Activated T-helper 9 cell treated with anti-CD3 and anti-CD28 coated beads, Interleukin-2, amount 50 U/mL, for 16 hours (primary cell): ENCODE measurements around the gene TRMT10A.
"Not testable (repeated sequence)": the region's sequence is repeated elsewhere in the genome, so short reads cannot be mapped to it uniquely, and the experiment has no call there.

ENCODE experiments used
- DNase-seq: peaks from one replicate; pipeline ENCODE4 v3.0.0-alpha.2; 2020; ENCODE audit warnings: low read depth

The TRMT10A gene

DNA sequence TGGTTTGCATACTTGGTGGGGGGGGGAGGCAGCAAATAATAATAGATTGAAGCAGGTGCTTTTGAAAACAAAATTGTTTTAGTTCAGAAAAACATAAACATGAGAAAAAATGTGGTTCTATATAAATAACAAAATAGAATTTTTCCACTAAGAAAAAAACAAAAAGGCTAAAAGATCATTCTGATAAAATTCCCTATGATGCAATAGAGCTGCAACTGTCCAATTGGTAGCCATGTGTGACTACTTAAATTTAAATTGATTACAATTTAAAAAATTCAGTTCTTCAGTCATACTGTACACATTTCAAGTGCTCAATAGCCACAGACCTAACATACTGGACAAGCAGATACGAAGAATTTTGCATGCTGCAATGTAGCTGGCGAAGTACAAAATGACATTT is 11.0 kb downstream of the TRMT10A start:
- DNase-seq = no peak

DNA sequence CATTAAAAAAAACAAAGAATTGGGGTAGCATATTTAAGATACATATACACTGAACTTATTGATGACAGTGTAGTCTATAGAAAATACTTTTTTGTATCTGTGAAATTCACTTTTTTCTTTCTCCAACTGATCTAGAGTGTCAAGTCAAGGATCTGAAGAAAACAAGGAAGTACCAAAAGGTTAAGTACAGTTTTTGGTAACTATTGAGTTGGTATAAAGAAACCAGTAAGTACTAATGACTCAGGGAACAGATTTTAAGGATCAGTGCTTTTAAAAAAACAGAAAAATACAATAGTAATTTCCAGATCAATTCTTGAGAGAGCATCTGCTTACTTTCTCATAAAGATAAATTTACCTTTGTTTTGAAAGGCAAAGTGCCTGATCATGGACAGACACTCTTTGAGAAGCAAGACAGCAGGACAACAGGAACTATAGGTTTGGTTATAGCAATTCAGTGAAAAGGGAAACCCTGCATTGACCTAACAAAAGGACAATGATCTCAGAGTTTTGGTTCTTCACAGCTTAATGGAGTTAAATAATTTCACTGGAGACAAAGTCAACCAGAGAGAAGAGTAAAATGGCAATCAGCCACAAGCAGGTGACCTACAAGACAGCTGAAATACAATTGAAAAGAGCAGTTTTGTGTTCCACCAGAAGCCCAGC is 23.4 kb downstream of the TRMT10A start:
- DNase-seq = no peak

DNA sequence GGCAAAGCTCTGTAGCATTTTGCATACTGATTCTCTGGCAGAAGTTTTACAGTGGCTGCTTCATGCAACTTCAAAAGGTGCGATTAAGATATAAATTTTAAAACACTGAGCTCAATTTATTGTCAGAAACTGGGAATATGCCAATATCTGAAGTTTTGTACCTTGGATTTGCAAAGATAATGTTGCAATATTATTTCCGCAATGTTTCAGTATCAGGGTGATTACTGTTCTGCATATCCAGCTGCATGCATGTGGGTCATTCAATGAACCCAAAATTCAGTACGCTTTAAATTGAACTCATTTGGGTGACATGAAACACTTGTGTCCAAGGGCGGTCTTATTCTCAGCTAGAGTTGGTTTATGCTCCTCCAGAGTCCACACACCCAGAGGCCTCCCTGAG is 26.2 kb downstream of the TRMT10A start:
- DNase-seq = no peak

DNA sequence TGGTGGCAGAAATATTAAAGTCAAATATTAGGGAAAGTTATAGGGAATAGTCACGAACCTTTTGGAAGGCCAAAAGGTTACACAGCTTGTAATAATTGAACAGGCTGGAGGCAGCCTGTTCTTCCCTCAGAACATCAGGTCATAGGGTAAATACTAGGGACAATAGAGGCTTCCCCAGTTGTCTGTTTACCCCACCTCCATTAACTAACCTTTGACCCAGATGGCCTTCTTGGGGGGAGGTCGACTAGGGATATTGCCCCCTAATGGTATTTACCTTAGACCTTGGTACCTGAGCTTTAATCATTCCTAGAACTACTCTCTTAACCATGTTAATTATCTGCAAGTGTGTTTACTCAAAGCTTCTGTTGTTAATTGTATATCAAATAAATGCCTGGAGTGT is 27.0 kb downstream of the TRMT10A start:
- no peak for DNase-seq

DNA sequence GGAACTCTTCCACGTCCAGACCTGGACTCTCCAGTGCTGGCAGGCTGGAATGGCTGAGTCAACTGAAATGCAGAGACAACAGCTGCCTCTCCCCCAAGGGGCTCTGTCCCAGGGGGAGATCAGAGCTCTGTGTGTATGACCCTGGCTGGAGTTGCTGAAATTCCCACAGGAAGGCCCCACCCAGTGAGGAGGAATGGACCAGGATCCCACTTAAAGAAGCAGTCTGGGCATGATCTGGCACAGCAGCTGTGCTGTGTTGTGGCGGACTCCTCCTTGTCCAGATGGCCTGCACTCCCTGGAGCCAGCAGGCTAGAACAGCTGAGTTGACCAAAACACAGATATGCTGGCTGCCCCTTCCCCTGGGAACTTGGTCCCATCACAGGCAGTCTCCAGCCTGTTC is 27.6 kb downstream of the TRMT10A start:
- DNase-seq = no peak

DNA sequence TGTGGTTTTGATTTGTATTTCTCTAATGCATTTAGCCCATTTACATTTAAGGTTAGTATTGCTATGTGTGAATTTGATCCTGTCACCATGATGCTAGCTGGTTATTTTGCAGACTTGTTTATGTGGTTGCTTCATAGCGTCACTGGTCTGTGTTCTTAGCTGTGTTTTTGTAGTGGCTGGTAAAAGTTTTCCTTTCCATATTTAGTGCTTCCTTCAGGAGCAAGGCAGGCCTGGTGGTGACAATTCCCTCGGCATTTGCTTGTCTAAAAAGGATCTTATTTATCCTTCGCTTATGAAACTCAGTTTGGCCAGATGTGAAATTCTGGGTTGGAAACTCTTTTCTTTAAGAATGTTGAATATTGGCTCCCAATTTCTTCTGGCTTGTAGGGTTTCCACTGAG is 29.1 kb downstream of the TRMT10A start:
- not testable (repeated sequence) for DNase-seq

DNA sequence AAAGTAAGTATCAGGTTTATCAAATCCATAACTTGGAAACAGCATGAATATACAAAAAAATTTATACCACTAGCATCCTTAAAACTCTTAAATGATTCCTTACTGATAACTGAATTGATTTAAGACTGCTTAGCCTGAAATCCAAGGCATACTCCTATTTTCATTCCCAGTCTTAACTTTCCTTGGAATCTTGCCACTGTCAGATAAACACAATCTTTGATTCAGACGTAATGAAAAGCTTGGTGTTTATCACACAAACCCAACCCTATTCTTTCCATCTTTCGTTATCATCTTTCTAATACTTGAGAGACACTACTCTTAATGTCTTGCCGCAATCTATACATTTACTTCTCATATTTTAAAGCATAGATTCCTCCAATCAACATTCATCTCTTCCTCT is 33.9 kb downstream of the TRMT10A start:
- no peak for DNase-seq

DNA sequence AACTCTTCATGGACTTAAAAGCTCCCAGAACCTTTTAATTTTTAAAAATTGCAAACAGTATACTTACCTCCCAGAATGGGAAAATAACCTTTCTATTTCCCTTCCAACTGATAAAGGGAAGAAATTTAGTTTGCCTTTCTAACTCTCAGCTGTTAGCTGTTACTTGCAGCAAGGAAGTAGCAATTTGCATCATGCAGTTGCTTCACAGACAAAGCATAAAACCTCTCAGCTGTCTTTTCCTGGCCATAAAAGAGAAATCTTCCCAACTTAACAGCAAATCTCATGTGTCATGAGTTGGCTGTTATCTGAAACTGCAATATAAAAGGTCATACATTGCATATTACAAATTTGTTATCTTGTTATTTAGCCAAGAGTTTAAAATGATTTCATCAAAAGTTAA is 34.6 kb downstream of the TRMT10A start:
- no peak for DNase-seq

DNA sequence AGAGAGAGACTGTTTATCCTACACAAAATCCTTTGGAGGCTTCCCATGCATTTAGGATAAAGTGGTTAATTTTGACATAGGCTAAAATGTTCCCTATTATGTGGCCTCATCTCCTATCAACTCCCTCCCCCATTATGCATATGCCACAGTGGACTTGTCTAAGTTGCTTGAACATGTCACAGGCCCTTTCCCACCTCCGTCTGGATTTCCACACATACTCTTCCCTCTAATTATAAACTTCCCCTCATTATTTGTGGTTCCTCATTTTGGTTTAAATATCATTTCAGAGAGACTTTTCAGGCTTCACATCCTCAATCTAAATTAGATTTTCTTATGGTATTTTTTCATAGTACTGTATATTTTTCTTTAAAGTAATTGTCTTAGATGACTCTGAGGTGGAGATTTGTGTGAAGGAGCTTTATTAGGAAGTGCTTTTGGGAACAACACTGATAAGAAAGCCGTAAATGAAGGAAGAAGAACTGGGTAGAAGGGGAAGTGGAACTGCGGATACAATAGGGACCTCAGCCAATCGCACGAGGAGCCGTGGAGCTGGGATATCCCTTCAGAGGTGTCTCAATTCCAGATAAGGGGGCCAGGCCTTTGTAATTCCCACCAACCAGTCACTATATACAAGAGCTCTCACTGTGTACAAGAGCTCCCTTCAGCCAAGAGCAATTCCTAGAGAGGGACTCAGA is 45.1 kb downstream of the TRMT10A start:
- no peak for DNase-seq

DNA sequence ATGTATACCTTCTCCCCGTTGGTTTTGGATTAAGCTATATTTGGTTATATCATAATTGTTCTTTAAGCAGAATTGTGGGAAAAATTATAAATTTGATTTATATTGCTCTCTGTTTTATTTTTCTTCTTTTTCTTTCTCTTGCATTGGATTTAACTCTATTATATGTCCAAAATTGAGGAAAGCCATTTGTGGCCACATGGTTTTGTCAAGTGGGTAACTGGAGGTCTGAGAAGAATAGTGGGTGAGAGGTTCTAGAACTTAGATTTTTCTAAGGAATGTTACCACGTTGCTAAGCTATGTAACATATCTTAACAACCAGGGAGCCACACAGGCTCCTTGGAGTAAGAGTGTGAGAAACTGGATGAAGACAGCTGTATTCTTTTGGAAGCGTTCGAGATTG is 53.1 kb downstream of the TRMT10A start, which contains the start of gene C4orf17:
Gene C4orf17, plus strand, starts transcription at position 301 of the 400 bp plus-strand sequence. CDS start 2,061 bp downstream, outside the sequence.
- no peak for DNase-seq

DNA sequence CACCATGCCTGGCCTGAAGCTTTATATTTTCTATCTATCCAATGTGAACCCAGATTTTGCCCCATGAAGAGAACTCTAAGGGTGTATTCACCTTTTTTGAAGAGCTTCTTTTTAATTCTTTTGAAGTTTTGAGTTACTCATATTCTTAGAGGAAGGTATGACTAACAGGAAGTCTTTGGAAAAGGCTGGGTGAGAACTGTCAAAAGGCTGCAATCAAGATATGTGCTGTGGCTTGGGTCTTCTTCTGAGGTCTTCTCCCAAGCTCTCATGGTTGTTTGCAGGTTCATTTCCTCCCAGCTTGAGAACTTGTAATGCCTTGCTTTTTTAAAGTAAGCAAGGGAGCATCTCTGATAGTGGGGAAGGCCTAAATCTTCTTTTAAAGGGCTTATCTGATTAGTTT is 56.1 kb downstream of the TRMT10A start:
- no peak for DNase-seq

DNA sequence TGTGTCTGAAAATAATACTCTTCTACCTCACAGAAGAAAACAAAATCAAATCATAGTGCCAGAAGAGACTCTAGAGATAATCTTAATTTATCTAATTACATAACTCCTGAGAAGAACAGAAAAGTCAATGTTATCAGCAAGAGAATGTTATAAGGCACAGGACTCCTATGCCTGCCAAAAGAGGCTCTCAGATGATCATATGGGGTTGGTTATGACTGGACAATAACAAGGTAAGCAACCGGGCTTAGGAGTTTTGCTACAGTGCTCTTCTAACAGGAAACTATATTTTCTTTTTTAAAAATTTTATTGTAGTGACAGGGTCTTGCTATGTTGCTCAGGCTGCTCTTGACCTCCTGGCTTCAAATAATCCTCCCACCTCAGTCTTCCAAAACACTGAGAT is 56.5 kb downstream of the TRMT10A start:
- DNase-seq = no peak

DNA sequence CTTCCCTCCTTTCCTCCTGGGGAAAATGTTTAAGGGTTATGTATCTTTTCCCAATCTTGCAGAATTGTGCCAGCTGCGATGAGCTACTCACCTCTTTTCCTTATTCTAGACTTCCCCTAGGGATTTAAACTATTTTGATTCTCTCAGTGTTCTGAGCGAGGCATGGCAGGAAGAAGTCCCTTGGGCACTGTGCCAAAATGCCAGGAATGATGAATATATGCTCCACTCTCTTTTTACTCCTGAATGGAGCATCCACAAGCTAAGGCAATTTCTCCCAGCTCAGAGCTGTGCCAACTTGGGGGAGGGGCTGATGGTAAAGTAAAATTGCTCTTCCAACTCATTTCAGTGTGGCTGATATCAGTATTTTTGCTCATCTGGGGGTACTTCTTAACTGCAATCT is 57.1 kb downstream of the TRMT10A start:
- no peak for DNase-seq

DNA sequence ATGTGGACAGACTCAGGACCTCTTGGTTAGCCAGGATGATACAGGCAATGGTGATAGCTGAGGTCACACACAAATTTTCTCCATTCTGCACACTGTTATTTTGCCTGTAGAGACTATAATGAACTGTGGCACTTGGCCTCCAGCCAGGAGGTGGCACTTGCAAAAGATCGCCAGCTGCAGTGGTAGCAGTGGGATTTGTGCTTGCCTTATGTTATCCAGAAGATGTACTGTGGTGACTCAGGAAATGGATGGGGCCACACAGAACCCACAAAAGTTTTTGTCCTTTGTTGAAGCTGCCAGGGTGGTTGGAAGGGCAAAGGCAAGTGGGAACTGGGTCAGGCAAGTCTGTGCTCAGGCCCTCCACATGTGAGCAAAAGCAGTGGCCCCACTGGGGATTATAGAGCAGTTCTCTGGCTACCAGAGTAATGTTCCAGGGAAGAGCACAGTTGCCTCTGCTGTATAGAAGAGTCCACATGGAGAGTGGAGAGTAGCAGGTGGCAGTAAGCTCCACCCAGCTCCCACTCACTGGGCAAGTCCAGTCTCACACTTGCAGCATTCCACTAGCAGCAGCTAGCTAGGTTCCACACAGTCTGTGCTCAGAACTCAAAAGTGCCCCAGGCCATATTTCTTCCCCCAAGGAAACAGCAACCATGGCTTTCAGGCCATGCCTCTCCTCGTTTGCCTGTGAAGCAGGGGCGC is 58.9 kb downstream of the TRMT10A start:
- DNase-seq = no peak
